HG03175 (cell line): ENCODE measurements around the gene BRPF3.
"Not testable (repeated sequence)": the region's sequence is repeated elsewhere in the genome, so short reads cannot be mapped to it uniquely, and the experiment has no call there.

Experiments used
- ATAC-seq: cut with Tn5 transposase; IDR thresholded peaks from one replicate; pipeline ENCODE4 v1.9.1; 2021; ENCODE audit warnings: mild to moderate bottlenecking, moderate library complexity; ENCODE audit not compliant: unreplicated experiment

BRPF3 gene

GRCh38 chr6:36200154-36200891, 3.8 kb downstream of the BRPF3 start:
- ATAC-seq = no peak

- no peak for ATAC-seq
Measured at GRCh38 chr6:36200998-36201596, 4.6 kb downstream of the BRPF3 start.

GRCh38 chr6:36201612-36202011, 5.1 kb downstream of the BRPF3 start:
- ATAC-seq = no peak

- no peak for ATAC-seq
Measured at GRCh38 chr6:36202101-36202500, 5.6 kb downstream of the BRPF3 start.

GRCh38 chr6:36204068-36204753, 7.7 kb downstream of the BRPF3 start:
- ATAC-seq = no peak

- ATAC-seq = no peak
Measured at GRCh38 chr6:36207155-36207554, 10.6 kb downstream of the BRPF3 start.

GRCh38 chr6:36209606-36210005, 13.1 kb downstream of the BRPF3 start:
- ATAC-seq = no peak

GRCh38 chr6:36210182-36210581, 13.6 kb downstream of the BRPF3 start:
- no peak for ATAC-seq

- ATAC-seq = no peak
Measured at GRCh38 chr6:36210886-36211595, 14.5 kb downstream of the BRPF3 start.

- ATAC-seq = no peak
Measured at GRCh38 chr6:36216559-36216958, 20.0 kb downstream of the BRPF3 start.

GRCh38 chr6:36217188-36217587, 20.6 kb downstream of the BRPF3 start:
- ATAC-seq = no peak

- no peak for ATAC-seq
Measured at GRCh38 chr6:36217946-36218345, 21.4 kb downstream of the BRPF3 start.

GRCh38 chr6:36218516-36218915, 22.0 kb downstream of the BRPF3 start:
- not testable (repeated sequence) for ATAC-seq

- no peak for ATAC-seq
Measured at GRCh38 chr6:36219081-36219480, 22.5 kb downstream of the BRPF3 start.

- no peak for ATAC-seq
Measured at GRCh38 chr6:36220226-36220625, 23.7 kb downstream of the BRPF3 start.

- ATAC-seq = no peak
Measured at GRCh38 chr6:36221674-36222073, 25.1 kb downstream of the BRPF3 start.

GRCh38 chr6:36222924-36223323, 26.4 kb downstream of the BRPF3 start:
- ATAC-seq = no peak

GRCh38 chr6:36223706-36224105, 27.2 kb downstream of the BRPF3 start:
- ATAC-seq = no peak

GRCh38 chr6:36224918-36225461, 28.4 kb downstream of the BRPF3 start:
- ATAC-seq = no peak

GRCh38 chr6:36226438-36227047, 30.0 kb downstream of the BRPF3 start:
- ATAC-seq = no peak
